NAMALWA (cell line): Measurements from ENCODE around the gene TAS2R19.

Experiments used
- DNase-seq: peaks from one replicate; pipeline ENCODE4 v3.0.0-alpha.2; 2015; ENCODE audit warnings: low spot score

Gene TAS2R19

GRCh38 chr12:10989107-10989506, 33.3 kb downstream of the TAS2R19 start:
- DNase-seq: no peak

GRCh38 chr12:10986812-10987211, 35.6 kb downstream of the TAS2R19 start, which contains the start of gene TAS2R50:
Gene TAS2R50, minus strand, starts transcription at chr12:10986912. Its CDS starts 52 bp downstream, at chr12:10986860.
- no peak for DNase-seq

GRCh38 chr12:10982244-10982643, 40.2 kb downstream of the TAS2R19 start:
- no peak for DNase-seq

- DNase-seq: no peak
Measured at GRCh38 chr12:10974965-10975364, 47.5 kb downstream of the TAS2R19 start.
